ENCODE data around the gene TSPAN6.

The TSPAN6 gene

DNA sequence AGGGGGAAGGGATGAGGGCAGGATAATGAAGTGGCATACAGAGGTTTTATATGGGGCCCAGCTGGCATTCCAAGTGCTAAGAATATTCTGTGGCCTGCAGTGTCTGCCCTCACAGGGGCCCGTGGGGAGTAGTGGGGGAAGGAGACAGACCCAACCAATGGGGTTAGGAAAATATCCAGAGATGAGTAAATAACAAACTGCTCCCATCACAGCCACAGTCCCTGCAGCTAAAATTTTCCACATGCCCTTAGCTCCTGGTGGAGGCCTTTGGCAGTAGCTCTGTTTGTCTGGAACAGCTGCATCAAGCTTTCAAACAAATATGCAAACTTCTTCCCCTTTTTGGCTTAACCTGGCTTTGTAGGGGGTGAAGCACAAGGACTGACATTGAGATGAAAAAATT, 10.5 kb upstream of the TSPAN6 start:
- Histone ChIP-seq H4K20me1 (ENCODE audit: insufficient read depth, low read length, poor library complexity, severe bottlenecking) (no peaks in the 10 kb centered on the region), H2AFZ (ENCODE audit: low read length) (no peak overlapping the region), H3K79me2 (ENCODE audit: insufficient read depth, low read length) (no peaks in the 10 kb centered on the region), H3K4me3 (ENCODE audit: low read length, poor library complexity, severe bottlenecking) (no peak overlapping the region), H3K9me2 (replicated peaks; ENCODE audit: low read depth, low read length) (no peaks in the 10 kb centered on the region), H3K4me1 (ENCODE audit: insufficient read depth, low read length, poor library complexity, severe bottlenecking) (no peaks in the 10 kb centered on the region), H3K4me2 (ENCODE audit: low read depth, low read length, poor library complexity, severe bottlenecking) (no peak overlapping the region), H3F3A (ENCODE audit: low read depth) (no peaks in the 10 kb centered on the region), H3K9ac (ENCODE audit: low read depth, low read length, poor library complexity, severe bottlenecking) (no peak overlapping the region), H3K27me3 (ENCODE audit: insufficient read depth, low read length, poor library complexity, severe bottlenecking) (no peaks in the 10 kb centered on the region), H3K36me3 (ENCODE audit: insufficient read depth, low read length) (no peaks in the 10 kb centered on the region), H3K9me3 (ENCODE audit: insufficient read depth, low read depth, low read length) (no peaks in the 10 kb centered on the region)
- TF ChIP-seq EZH2phosphoT487 (IDR thresholded peaks at IDR 0.05; ENCODE audit: borderline replicate concordance): no peak
- TF ChIP-seq, protein P1, sequence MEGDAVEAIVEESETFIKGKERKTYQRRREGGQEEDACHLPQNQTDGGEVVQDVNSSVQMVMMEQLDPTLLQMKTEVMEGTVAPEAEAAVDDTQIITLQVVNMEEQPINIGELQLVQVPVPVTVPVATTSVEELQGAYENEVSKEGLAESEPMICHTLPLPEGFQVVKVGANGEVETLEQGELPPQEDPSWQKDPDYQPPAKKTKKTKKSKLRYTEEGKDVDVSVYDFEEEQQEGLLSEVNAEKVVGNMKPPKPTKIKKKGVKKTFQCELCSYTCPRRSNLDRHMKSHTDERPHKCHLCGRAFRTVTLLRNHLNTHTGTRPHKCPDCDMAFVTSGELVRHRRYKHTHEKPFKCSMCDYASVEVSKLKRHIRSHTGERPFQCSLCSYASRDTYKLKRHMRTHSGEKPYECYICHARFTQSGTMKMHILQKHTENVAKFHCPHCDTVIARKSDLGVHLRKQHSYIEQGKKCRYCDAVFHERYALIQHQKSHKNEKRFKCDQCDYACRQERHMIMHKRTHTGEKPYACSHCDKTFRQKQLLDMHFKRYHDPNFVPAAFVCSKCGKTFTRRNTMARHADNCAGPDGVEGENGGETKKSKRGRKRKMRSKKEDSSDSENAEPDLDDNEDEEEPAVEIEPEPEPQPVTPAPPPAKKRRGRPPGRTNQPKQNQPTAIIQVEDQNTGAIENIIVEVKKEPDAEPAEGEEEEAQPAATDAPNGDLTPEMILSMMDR (conservative IDR thresholded peaks at IDR 0.05; ENCODE audit: low read length): no peak

DNA sequence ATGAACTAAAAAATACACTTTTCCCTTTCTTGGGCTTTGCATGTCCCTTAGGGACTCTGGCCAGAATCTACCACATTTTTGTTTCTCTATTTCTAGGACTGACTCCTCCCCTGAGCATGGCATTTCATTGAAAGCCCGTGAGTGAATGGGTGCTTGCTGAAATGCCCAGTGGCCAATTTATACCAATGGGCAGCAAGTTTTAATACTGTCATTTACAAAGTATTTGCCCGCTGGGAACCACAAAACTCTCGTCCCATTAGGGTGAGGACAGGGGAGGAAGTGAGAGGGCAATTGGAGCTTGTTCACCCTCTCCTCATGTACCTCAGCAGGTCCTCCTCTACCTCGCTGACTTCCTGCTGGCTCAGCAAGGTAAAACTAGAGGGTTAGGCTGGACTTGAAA, 8.5 kb upstream of the TSPAN6 start:
- Histone ChIP-seq H3K79me2 (ENCODE audit: insufficient read depth, low read length) (no peaks in the 10 kb centered on the region), H3K9me3 (ENCODE audit: insufficient read depth, low read depth, low read length) (no peaks in the 10 kb centered on the region), H3F3A (ENCODE audit: low read depth) (no peaks in the 10 kb centered on the region), H3K9me2 (replicated peaks; ENCODE audit: low read depth, low read length) (no peaks in the 10 kb centered on the region), H2AFZ (ENCODE audit: low read length) (no peak overlapping the region), H3K4me1 (ENCODE audit: insufficient read depth, low read length, poor library complexity, severe bottlenecking) (no peaks in the 10 kb centered on the region), H3K27me3 (ENCODE audit: insufficient read depth, low read length, poor library complexity, severe bottlenecking) (no peaks in the 10 kb centered on the region), H3K9ac (ENCODE audit: low read depth, low read length, poor library complexity, severe bottlenecking) (no peak overlapping the region), H3K4me2 (ENCODE audit: low read depth, low read length, poor library complexity, severe bottlenecking) (no peak overlapping the region), H4K20me1 (ENCODE audit: insufficient read depth, low read length, poor library complexity, severe bottlenecking) (no peaks in the 10 kb centered on the region), H3K36me3 (ENCODE audit: insufficient read depth, low read length) (no peaks in the 10 kb centered on the region), H3K4me3 (ENCODE audit: low read length, poor library complexity, severe bottlenecking) (no peak overlapping the region)
- TF ChIP-seq, protein P1 (conservative IDR thresholded peaks at IDR 0.05; ENCODE audit: low read length): no peak
- TF ChIP-seq EZH2phosphoT487 (IDR thresholded peaks at IDR 0.05; ENCODE audit: borderline replicate concordance): no peak

DNA sequence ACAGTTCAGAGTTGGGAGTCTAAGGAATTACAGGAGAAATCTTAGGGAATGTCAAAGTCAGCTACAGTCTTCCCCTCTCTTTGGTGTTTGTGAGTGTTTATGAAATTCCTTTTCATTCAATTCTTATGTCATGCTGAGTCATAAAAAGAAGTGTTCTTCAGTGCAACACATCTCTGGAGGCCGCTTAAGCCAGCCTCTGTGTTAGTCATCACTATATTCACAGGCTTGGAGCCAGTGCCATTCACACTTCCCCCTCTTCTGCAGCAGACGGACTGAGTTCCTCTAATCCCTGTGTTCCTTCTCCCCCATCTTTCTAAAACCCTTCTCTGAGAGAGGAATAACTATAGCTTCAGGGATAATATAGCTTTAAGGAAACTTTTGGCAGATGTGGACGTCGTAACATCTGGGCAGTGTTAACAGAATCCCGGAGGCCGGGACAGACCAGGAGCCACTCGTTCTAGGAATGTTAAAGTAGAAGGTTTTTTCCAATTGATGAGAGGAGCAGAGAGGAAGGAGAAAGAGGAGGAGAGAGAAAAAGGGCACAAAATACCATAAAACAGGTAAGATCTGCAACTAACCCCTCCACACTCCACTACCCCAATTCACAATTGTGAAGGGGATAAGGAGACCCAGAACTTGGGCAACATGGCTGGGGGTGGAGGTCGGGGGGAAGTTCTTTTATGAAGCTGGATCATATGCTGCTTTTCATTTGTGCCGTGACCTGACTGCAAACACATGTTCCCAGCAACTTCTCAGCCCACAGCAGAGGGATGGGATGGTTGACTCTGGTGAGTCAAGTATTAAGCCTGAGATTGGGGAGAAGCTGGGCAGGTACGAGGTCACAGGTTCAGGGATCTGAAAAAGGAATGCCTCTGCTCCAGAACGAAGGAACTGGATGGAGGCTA, 7.6 kb upstream of the TSPAN6 start, which contains the start of gene SRPX2:
Gene SRPX2, plus strand, starts transcription at position 244 of the 905 bp plus-strand sequence. CDS start 2,124 bp downstream, outside the sequence.
- no peak within 1 kb of the TSS for H3K4me3 ChIP-seq (ENCODE audit: low read length, poor library complexity, severe bottlenecking)
- H3F3A ChIP-seq (ENCODE audit: low read depth): no peaks in the 10 kb centered on the region
- H3K4me2 ChIP-seq (ENCODE audit: low read depth, low read length, poor library complexity, severe bottlenecking): no peak within 1 kb of the TSS
- no peaks in the 10 kb centered on the region for H4K20me1 ChIP-seq (ENCODE audit: insufficient read depth, low read length, poor library complexity, severe bottlenecking)
- no peaks in the 10 kb centered on the region for H3K9me3 ChIP-seq (ENCODE audit: insufficient read depth, low read depth, low read length)
- no peaks in the 10 kb centered on the region for H3K9me2 ChIP-seq (replicated peaks; ENCODE audit: low read depth, low read length)
- no peaks in the 10 kb centered on the region for H3K4me1 ChIP-seq (ENCODE audit: insufficient read depth, low read length, poor library complexity, severe bottlenecking)
- no peak within 1 kb of the TSS for H3K9ac ChIP-seq (ENCODE audit: low read depth, low read length, poor library complexity, severe bottlenecking)
- H3K36me3 ChIP-seq (ENCODE audit: insufficient read depth, low read length): no peaks in the 10 kb centered on the region
- TF ChIP-seq, protein P1 (conservative IDR thresholded peaks at IDR 0.05; ENCODE audit: low read length): no peak
- TF ChIP-seq EZH2phosphoT487 (IDR thresholded peaks at IDR 0.05; ENCODE audit: borderline replicate concordance): no peak
- H2AFZ ChIP-seq (ENCODE audit: low read length): no peak within 1 kb of the TSS
- H3K79me2 ChIP-seq (ENCODE audit: insufficient read depth, low read length): no peaks in the 10 kb centered on the region
- H3K27me3 ChIP-seq (ENCODE audit: insufficient read depth, low read length, poor library complexity, severe bottlenecking): no peaks in the 10 kb centered on the region
